NCI-H1092 treated with DMSO at 0.1 percent for 48 hours (cell line): ENCODE measurements around the gene APH1B.
"Not testable (repeated sequence)": the region's sequence is repeated elsewhere in the genome, so short reads cannot be mapped to it uniquely, and the experiment has no call there.

Experiments used
- DNase-seq: peaks from one replicate; lab custom pipeline; 2025; lab: John Stamatoyannopoulos, UW

Gene APH1B

GRCh38 chr15:63332367-63333124 lies 55.1 kb downstream of the APH1B start:
- DNase-seq, result no peak

GRCh38 chr15:63334821-63335220 lies 57.4 kb downstream of the APH1B start:
- DNase-seq, result no peak

- DNase-seq, result no peak
Observed at GRCh38 chr15:63335543-63336240, 58.3 kb downstream of the APH1B start.

- no peak for DNase-seq
Observed at GRCh38 chr15:63337046-63337445, 59.6 kb downstream of the APH1B start.

- DNase-seq, result no peak
Observed at GRCh38 chr15:63338170-63338569, 60.8 kb downstream of the APH1B start.

- DNase-seq, result no peak
Observed at GRCh38 chr15:63339006-63339766, 61.8 kb downstream of the APH1B start.

GRCh38 chr15:63339836-63340235 lies 62.4 kb downstream of the APH1B start:
- no peak for DNase-seq

GRCh38 chr15:63340353-63340752 lies 62.9 kb downstream of the APH1B start:
- no peak for DNase-seq

GRCh38 chr15:63340878-63341277 lies 63.5 kb downstream of the APH1B start:
- DNase-seq, result no peak

GRCh38 chr15:63341898-63342297 lies 64.5 kb downstream of the APH1B start:
- DNase-seq, result no peak

GRCh38 chr15:63342996-63343562 lies 65.7 kb downstream of the APH1B start:
- DNase-seq, result not testable (repeated sequence)

- no peak for DNase-seq
Observed at GRCh38 chr15:63344731-63345390, 67.5 kb downstream of the APH1B start.

GRCh38 chr15:63345391-63345752 lies 68.0 kb downstream of the APH1B start:
- DNase-seq, result no peak

GRCh38 chr15:63347074-63347857 lies 69.9 kb downstream of the APH1B start:
- no peak for DNase-seq

GRCh38 chr15:63348392-63348791 lies 71.0 kb downstream of the APH1B start:
- peak; percentile 71 for DNase-seq

GRCh38 chr15:63349156-63349555 lies 71.8 kb downstream of the APH1B start:
- no peak for DNase-seq

GRCh38 chr15:63349621-63350020 lies 72.2 kb downstream of the APH1B start:
- no peak for DNase-seq

- DNase-seq, result no peak
Observed at GRCh38 chr15:63350178-63350621, 72.8 kb downstream of the APH1B start.

GRCh38 chr15:63351170-63351569 lies 73.8 kb downstream of the APH1B start:
- no peak for DNase-seq

- DNase-seq, result no peak
Observed at GRCh38 chr15:63352808-63353207, 75.4 kb downstream of the APH1B start.

GRCh38 chr15:63353261-63353660 lies 75.9 kb downstream of the APH1B start:
- no peak for DNase-seq
